Keratinocyte (primary cell): ENCODE data around the gene SH2D1B. TPM values are rescaled to one million over a fixed set of nuclear protein-coding genes. Genes with fewer than 3 reads are reported as not detected.

Experiments
- DNase-seq: peaks from one replicate; pipeline ENCODE4 v3.0.0-alpha.2; 2011; ENCODE audit warnings: low read depth, missing footprints, low spot score
- FAIRE-seq: peaks from 2 replicates; lab custom pipeline; 2011; peaks lifted over from hg19 to GRCh38; lab: Jason Lieb, UNC
- H2AFZ ChIP-seq: 2 replicates; pipeline ENCODE4 v1.6.0; 2012; ENCODE audit warnings: low read length, control low read depth, inconsistent platforms; ENCODE audit not compliant: control insufficient read depth
- H3K27ac ChIP-seq: 2 replicates; pipeline ENCODE4 v1.5.1; 2011; ENCODE audit warnings: low read length; ENCODE audit not compliant: control insufficient read depth, insufficient read depth
- H3K27me3 ChIP-seq: 3 replicates; pipeline ENCODE4 v1.6.0; 2011; ENCODE audit warnings: low read length; ENCODE audit not compliant: control insufficient read depth, insufficient read depth; ENCODE audit errors: extremely low read depth
- H3K36me3 ChIP-seq, 2 experiments: 2 replicates in 1 of 2; 3 replicates in 1 of 2; pipeline ENCODE4 v1.5.1; 2011; ENCODE audit warnings: low read length in 2 of 2, mild to moderate bottlenecking in 1 of 2; ENCODE audit not compliant: control insufficient read depth in 2 of 2, insufficient read depth in 2 of 2; ENCODE audit errors: extremely low read depth in 1 of 2
- H3K4me1 ChIP-seq: 3 replicates; pipeline ENCODE4 v1.5.1; 2011; ENCODE audit warnings: low read length; ENCODE audit not compliant: control insufficient read depth, insufficient read depth; ENCODE audit errors: extremely low read depth
- H3K4me2 ChIP-seq: 3 replicates; pipeline ENCODE4 v1.6.0; 2011; ENCODE audit warnings: low read depth, low read length; ENCODE audit not compliant: control insufficient read depth, insufficient read depth; ENCODE audit errors: extremely low read depth
- H3K4me3 ChIP-seq, 3 experiments: fragments of 200-600 bp in 1 of 3; sonication (generic) in 1 of 3; 2 replicates in 2 of 3; 3 replicates in 1 of 3; pipeline ENCODE4 v1.5.1; 2011 to 2016; ENCODE audit warnings: low read length in 3 of 3, mild to moderate bottlenecking in 3 of 3, control low read depth in 2 of 3, inconsistent platforms in 1 of 3, low read depth in 1 of 3, mixed read lengths in 1 of 3, mixed run types in 1 of 3, moderate library complexity in 1 of 3; ENCODE audit not compliant: control insufficient read depth in 2 of 3, insufficient read depth in 2 of 3; ENCODE audit errors: extremely low read depth in 1 of 3
- H3K79me2 ChIP-seq: 2 replicates; pipeline ENCODE4 v1.6.0; 2012; ENCODE audit warnings: low read length; ENCODE audit not compliant: control insufficient read depth, insufficient read depth
- H3K9ac ChIP-seq: 3 replicates; pipeline ENCODE4 v1.6.0; 2011; ENCODE audit warnings: low read length; ENCODE audit not compliant: control insufficient read depth, insufficient read depth; ENCODE audit errors: extremely low read depth
- H3K9me1 ChIP-seq: 3 replicates; pipeline ENCODE4 v1.6.0; 2011; ENCODE audit warnings: low read length; ENCODE audit not compliant: control insufficient read depth, insufficient read depth; ENCODE audit errors: extremely low read depth
- H3K9me3 ChIP-seq: 2 replicates; pipeline ENCODE4 v1.5.1; 2012; ENCODE audit warnings: low read depth, low read length; ENCODE audit not compliant: control insufficient read depth
- H4K20me1 ChIP-seq: 3 replicates; pipeline ENCODE4 v1.6.0; 2011; ENCODE audit warnings: low read length; ENCODE audit not compliant: control insufficient read depth, insufficient read depth; ENCODE audit errors: extremely low read depth
- EZH2 ChIP-seq: IDR thresholded peaks from one replicate; pipeline ENCODE4 v1.6.1; 2012; ENCODE audit warnings: inconsistent platforms, mild to moderate bottlenecking, low read length, moderate library complexity
- dilution Hi-C: fragments of 300-500 bp; cut with MboI; formaldehyde crosslinking; loops from one replicate; pipeline ENCODE4 v1.7.0; 2020; ENCODE audit warnings: low sequenced_read_pairs; ENCODE audit not compliant: extremely low pct_ligation_motif_present
- polyA plus RNA-seq, 5 experiments: library from polyadenylated mRNA; depleted of rRNA in 3 of 5; stranded (reverse) in 3 of 5; stranded (forward) in 1 of 5; unstranded in 1 of 5; fragments of >200 nt; gene quantifications; 1 replicate in 1 of 5; 2 replicates in 3 of 5; 3 replicates in 1 of 5; pipeline versions ENCODE4 v1.2.1 to v1.2.3, GENCODE V29; 2011 to 2012; ENCODE audit warnings: missing spikeins in 2 of 5, low read depth in 1 of 5, low replicate concordance in 1 of 5
- TF ChIP-seq, protein P1 (sequence below), 3 experiments: IDR thresholded peaks in 1 of 3; conservative IDR thresholded peaks in 1 of 3; optimal IDR thresholded peaks in 1 of 3; 2 replicates in 2 of 3; 3 replicates in 1 of 3; pipeline versions ENCODE3 to v1.5.1; 2011; ENCODE audit warnings: low read length in 3 of 3, mild to moderate bottlenecking in 3 of 3, moderate library complexity in 2 of 3, control low read depth in 1 of 3, inconsistent platforms in 1 of 3; ENCODE audit not compliant: insufficient read depth in 2 of 3; ENCODE audit errors: extremely low read depth in 1 of 3

SH2D1B gene
- polyA plus RNA-seq, 1 donor (not counting 4 experiments of a cell fraction or from before 2014, with no cell fraction given) = not detected

DNA sequence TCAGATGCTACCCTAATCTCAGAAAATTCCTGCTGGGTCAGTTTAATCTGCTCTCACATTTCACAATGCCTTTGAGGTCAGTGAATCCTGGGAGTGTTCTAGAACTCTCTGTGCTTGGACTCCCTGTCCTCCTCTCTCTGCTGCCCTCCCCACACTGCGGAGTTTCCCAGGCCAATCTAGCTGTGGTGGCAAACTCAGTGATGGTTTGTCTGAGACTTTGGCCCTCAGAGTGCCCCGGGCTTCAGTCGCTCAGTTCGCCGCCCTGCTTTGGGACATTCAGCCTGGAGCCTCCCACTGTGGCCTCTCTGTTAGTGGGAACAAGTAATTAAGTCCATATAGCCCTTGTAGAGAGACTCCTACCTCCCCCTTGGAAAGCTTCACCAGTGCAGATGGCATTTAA is 23.3 kb downstream of the SH2D1B start:
- no peaks in the 10 kb centered on the region for H3K9me1 ChIP-seq
- no peak overlapping the region for H2AFZ ChIP-seq
- no peaks in the 10 kb centered on the region for H3K79me2 ChIP-seq
- no peak overlapping the region for H3K4me2 ChIP-seq
- no peaks in the 10 kb centered on the region for H4K20me1 ChIP-seq
- H3K27me3 ChIP-seq = no peaks in the 10 kb centered on the region
- H3K4me3 ChIP-seq = no peak overlapping the region
- H3K36me3 ChIP-seq = no peaks in the 10 kb centered on the region
- FAIRE-seq (no peak), DNase-seq (no peak)
- peaks cover 12% of the 10 kb centered on the region for H3K4me1 ChIP-seq
- TF ChIP-seq, protein P1, sequence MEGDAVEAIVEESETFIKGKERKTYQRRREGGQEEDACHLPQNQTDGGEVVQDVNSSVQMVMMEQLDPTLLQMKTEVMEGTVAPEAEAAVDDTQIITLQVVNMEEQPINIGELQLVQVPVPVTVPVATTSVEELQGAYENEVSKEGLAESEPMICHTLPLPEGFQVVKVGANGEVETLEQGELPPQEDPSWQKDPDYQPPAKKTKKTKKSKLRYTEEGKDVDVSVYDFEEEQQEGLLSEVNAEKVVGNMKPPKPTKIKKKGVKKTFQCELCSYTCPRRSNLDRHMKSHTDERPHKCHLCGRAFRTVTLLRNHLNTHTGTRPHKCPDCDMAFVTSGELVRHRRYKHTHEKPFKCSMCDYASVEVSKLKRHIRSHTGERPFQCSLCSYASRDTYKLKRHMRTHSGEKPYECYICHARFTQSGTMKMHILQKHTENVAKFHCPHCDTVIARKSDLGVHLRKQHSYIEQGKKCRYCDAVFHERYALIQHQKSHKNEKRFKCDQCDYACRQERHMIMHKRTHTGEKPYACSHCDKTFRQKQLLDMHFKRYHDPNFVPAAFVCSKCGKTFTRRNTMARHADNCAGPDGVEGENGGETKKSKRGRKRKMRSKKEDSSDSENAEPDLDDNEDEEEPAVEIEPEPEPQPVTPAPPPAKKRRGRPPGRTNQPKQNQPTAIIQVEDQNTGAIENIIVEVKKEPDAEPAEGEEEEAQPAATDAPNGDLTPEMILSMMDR (optimal IDR thresholded peaks at IDR 0.05 in 1 of 3, IDR thresholded peaks at IDR 0.05 in 1 of 3, conservative IDR thresholded peaks at IDR 0.05 in 1 of 3; ENCODE audit: extremely low read depth in 1 of 3, insufficient read depth in 2 of 3, low read length in 3 of 3) = no peak
- TF ChIP-seq EZH2 = no peak
- no peak overlapping the region for H3K9ac ChIP-seq
- dilution Hi-C loops = no loop called here
- H3K9me3 ChIP-seq = no peaks in the 10 kb centered on the region
- H3K27ac ChIP-seq = no peak overlapping the region

DNA sequence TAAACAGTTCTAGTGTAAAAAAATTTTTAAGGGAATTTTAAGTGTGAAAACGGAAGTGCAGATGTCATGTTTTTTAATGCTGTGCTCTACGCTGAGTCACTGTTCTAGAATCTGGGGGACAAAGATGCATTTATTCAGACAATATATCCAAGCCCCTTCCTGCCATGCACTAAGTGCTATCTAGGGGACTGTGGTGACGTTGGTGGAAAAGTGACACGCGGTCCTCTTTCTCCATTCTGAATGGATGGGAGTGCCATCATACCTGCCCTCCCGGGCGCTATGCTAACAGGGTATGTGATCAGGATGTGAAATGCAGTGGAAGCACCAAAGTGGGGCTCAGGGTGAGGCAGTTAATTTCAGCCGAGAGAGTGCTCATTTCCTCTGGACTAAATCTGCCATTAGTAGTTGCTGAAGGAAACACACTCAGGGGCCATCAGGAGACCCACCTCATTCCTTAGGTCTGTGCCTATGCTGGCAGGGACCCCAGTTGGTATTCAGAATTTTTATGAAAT is 23.8 kb downstream of the SH2D1B start:
- Histone ChIP-seq H3K79me2 (no peaks in the 10 kb centered on the region), H3K36me3 (no peaks in the 10 kb centered on the region), H3K27ac (no peak overlapping the region), H3K27me3 (no peaks in the 10 kb centered on the region), H3K4me1 (peaks cover 12% of the 10 kb centered on the region), H3K9ac (no peak overlapping the region), H3K9me1 (no peaks in the 10 kb centered on the region), H3K4me3 (no peak overlapping the region), H4K20me1 (no peaks in the 10 kb centered on the region), H3K4me2 (no peak overlapping the region), H2AFZ (no peak overlapping the region), H3K9me3 (no peaks in the 10 kb centered on the region)
- no peak for TF ChIP-seq EZH2
- TF ChIP-seq, protein P1 (optimal IDR thresholded peaks at IDR 0.05 in 1 of 3, IDR thresholded peaks at IDR 0.05 in 1 of 3, conservative IDR thresholded peaks at IDR 0.05 in 1 of 3; ENCODE audit: extremely low read depth in 1 of 3, insufficient read depth in 2 of 3, low read length in 3 of 3) = no peak
- no peak for DNase-seq
- dilution Hi-C loops = no loop called here
- no peak for FAIRE-seq
